MCF 10A (cell line): ENCODE measurements around the gene FILIP1L. TPM values are rescaled to one million over a fixed set of nuclear protein-coding genes. Genes with fewer than 3 reads are reported as not detected.

Experiments used
- BruUV-seq: library from RNA; stranded (reverse); fragments of 400-500 nt; replicated peaks from 2 replicates; lab custom pipeline; 2021; lab: Mats Ljungman, UMichigan
- CTCF ChIA-PET: fragments of 300-600 bp; sonication (Branson Sonifier 250); formaldehyde crosslinking; extraction: SDS; loops from one replicate; lab custom pipeline; 2021; ENCODE audit warnings: antibody characterized with exemption, inconsistent platforms; lab: Yijun Ruan, JAX
- POLR2A ChIA-PET: fragments of 300-600, 350-650 bp; sonication (Branson Sonifier 250); formaldehyde crosslinking; extraction: SDS; loops from one replicate; lab custom pipeline; 2020; ENCODE audit warnings: antibody characterized with exemption, inconsistent platforms; lab: Yijun Ruan, JAX
- DNase-seq: peaks from one replicate; pipeline ENCODE4 v3.0.0-alpha.2; 2018; ENCODE audit not compliant: unreplicated experiment
- H3K27ac Mint-ChIP-seq: one replicate; pipeline ENCODE4 v1.8.0; 2022; ENCODE audit warnings: mild to moderate bottlenecking, low read depth, mixed read lengths; ENCODE audit not compliant: unreplicated experiment
- H3K27me3 Mint-ChIP-seq: one replicate; pipeline ENCODE4 v1.8.0; 2022; ENCODE audit warnings: mixed read lengths; ENCODE audit not compliant: insufficient read depth, unreplicated experiment
- H3K36me3 Mint-ChIP-seq: one replicate; pipeline ENCODE4 v1.8.0; 2022; ENCODE audit warnings: mild to moderate bottlenecking, moderate library complexity, mixed read lengths; ENCODE audit not compliant: insufficient read depth, unreplicated experiment
- H3K4me1 Mint-ChIP-seq: one replicate; pipeline ENCODE4 v1.8.0; 2022; ENCODE audit warnings: mixed read lengths; ENCODE audit not compliant: insufficient read depth, unreplicated experiment
- H3K4me3 Mint-ChIP-seq: one replicate; pipeline ENCODE4 v1.8.0; 2022; ENCODE audit warnings: mild to moderate bottlenecking, moderate library complexity, mixed read lengths; ENCODE audit not compliant: unreplicated experiment
- H3K9me3 Mint-ChIP-seq: one replicate; pipeline ENCODE4 v1.8.0; 2022; ENCODE audit warnings: mixed read lengths; ENCODE audit not compliant: unreplicated experiment
- CTCF ChIP-seq: fragments of 200-600 bp; IDR thresholded peaks from one replicate; pipeline ENCODE4 v1.8.0; 2022; ENCODE audit warnings: antibody characterized with exemption, mild to moderate bottlenecking; ENCODE audit not compliant: unreplicated experiment
- intact Hi-C: fragments of 100-400 bp; cut with micrococcal nuclease; formaldehyde crosslinking; loops from 2 replicates; pipeline ENCODE4 v1.14.1; 2022
- total RNA-seq: library from RNA; stranded (reverse); gene quantifications from 2 replicates; pipeline ENCODE4 v1.2.3, GENCODE V29; 2022

Gene FILIP1L
- total RNA-seq, 1 experiment from 2014 or later = 2.4 TPM

GRCh38 chr3:100018806-100019205 lies 95.5 kb downstream of the FILIP1L start:
- peaks cover 4% of the 10 kb centered on the region for H3K9me3 Mint-ChIP-seq
- no peak overlapping the region for H3K4me3 Mint-ChIP-seq
- H3K27ac Mint-ChIP-seq = no peak overlapping the region
- no peak for TF ChIP-seq CTCF
- no peak for DNase-seq
- CTCF ChIA-PET = no interaction called here
- BruUV-seq = no TSS peak
- peaks cover 5% of the 10 kb centered on the region for H3K36me3 Mint-ChIP-seq
- peaks cover 2% of the 10 kb centered on the region for H3K4me1 Mint-ChIP-seq
- H3K27me3 Mint-ChIP-seq = no peaks in the 10 kb centered on the region
- POLR2A ChIA-PET = interaction anchor here (0.7 to 1.1 kb wide), 3 partner anchors 9 to 29 kb away, joined by 3 to 5 read pairs (median 3); no protein-coding TSS in a partner anchor
- intact Hi-C loops = no loop called here

GRCh38 chr3:100010087-100010417 lies 104.2 kb downstream of the FILIP1L start:
- DNase-seq = no peak
- intact Hi-C loops = no loop called here
- no peaks in the 10 kb centered on the region for H3K27me3 Mint-ChIP-seq
- H3K4me1 Mint-ChIP-seq = peaks cover 20% of the 10 kb centered on the region
- ChIA-PET CTCF (interaction anchor here (0.6 to 1.5 kb wide), 2 partner anchors 167 to 740 kb away, joined by 4 to 5 read pairs; no protein-coding TSS in a partner anchor), POLR2A (interaction anchor here (0.8 kb wide), 1 partner anchor 20 kb away, joined by 4 read pairs; no protein-coding TSS in a partner anchor)
- BruUV-seq = no TSS peak
- peaks cover 6% of the 10 kb centered on the region for H3K9me3 Mint-ChIP-seq
- no peak for TF ChIP-seq CTCF
- no peak overlapping the region for H3K4me3 Mint-ChIP-seq
- no peak overlapping the region for H3K27ac Mint-ChIP-seq
- no peaks in the 10 kb centered on the region for H3K36me3 Mint-ChIP-seq

GRCh38 chr3:100009276-100010086 lies 104.8 kb downstream of the FILIP1L start:
- H3K9me3 Mint-ChIP-seq = peaks cover 6% of the 10 kb centered on the region
- intact Hi-C loops = no loop called here
- TF ChIP-seq CTCF = no peak
- POLR2A ChIA-PET = interaction anchor here (0.8 to 1.2 kb wide), 3 partner anchors 19 to 23 kb away, joined by 4 to 6 read pairs (median 4); no protein-coding TSS in a partner anchor
- CTCF ChIA-PET = interaction anchor here (1.1 to 1.5 kb wide), 2 partner anchors 8 to 166 kb away, joined by 3 to 5 read pairs; no protein-coding TSS in a partner anchor
- no peak overlapping the region for H3K4me3 Mint-ChIP-seq
- H3K36me3 Mint-ChIP-seq = no peaks in the 10 kb centered on the region
- no peak overlapping the region for H3K27ac Mint-ChIP-seq
- no TSS peak for BruUV-seq
- peaks cover 20% of the 10 kb centered on the region for H3K4me1 Mint-ChIP-seq
- H3K27me3 Mint-ChIP-seq = no peaks in the 10 kb centered on the region
- no peak for DNase-seq

- no peak for DNase-seq
- intact Hi-C loops = no loop called here
- Mint-ChIP-seq H3K36me3 (no peaks in the 10 kb centered on the region), H3K4me1 (peaks cover 26% of the 10 kb centered on the region), H3K9me3 (no peaks in the 10 kb centered on the region), H3K4me3 (no peak overlapping the region), H3K27ac (no peak overlapping the region), H3K27me3 (no peaks in the 10 kb centered on the region)
- BruUV-seq = no TSS peak
- no peak for TF ChIP-seq CTCF
- POLR2A ChIA-PET = interaction anchor here (0.6 to 2.3 kb wide), 7 partner anchors 8 to 253 kb away, joined by 3 to 14 read pairs (median 4); partner anchors contain the start of gene TBC1D23
- CTCF ChIA-PET = interaction anchor here (0.5 to 1.9 kb wide), 4 partner anchors 9 to 363 kb away, joined by 3 to 9 read pairs (median 3); no protein-coding TSS in a partner anchor
These were observed 106.1 kb downstream of the FILIP1L start for GRCh38 chr3:100008081-100008698.
